Myometrial cell (primary cell): Measurements from ENCODE around the gene CD200. TPM values are rescaled to one million over a fixed set of nuclear protein-coding genes. Genes with fewer than 3 reads are reported as not detected.

Experiments used
- total RNA-seq: library from RNA; depleted of rRNA; stranded (reverse); fragments of >200 nt; gene quantifications from 2 replicates; pipeline ENCODE4 v1.2.3, GENCODE V29; 2015

The CD200 gene
- total RNA-seq = 8.7 and 8.9 TPM in 2 replicates

DNA sequence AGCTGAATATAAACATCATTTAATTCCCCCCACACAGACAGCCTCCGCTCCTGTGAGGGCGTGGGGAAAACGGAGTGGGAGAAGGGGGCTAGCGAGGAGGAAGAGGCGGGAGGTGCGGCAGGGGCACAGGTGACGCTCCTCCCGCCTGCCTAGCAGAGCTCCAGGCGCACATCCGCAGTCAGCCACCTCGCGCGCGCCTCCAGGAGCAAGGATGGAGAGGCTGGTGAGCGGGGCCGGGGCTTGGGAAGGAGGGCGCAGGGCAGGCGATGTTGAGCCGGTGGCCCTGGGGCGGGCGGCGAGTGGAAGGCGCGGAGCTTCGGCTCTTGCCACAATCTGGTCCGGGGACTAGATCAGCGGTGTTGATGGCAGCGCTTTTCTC is at the start of gene CD200:
Gene CD200 (plus strand): TSS at position 155 of the 379 bp plus-strand sequence. CDS start 57 bp downstream, at position 212.

GRCh38 chr3:112293368-112294321 is 39.3 kb upstream of the CD200 start, which contains the start of gene SLC9C1:
TSS of gene SLC9C1 (minus strand) at chr3:112294216. CDS start at chr3:112286791, 7,425 bp downstream.

Other genes starting within 250 kb of the CD200 start
- 2.1 and 2.9 TPM in 2 replicates for gene C3orf52, start 246.8 kb upstream of the CD200 start, total RNA-seq
- gene GCSAM, start 199.9 kb upstream of the CD200 start, total RNA-seq = not detected in 2 replicates
- gene SLC9C1, start 38.9 kb upstream of the CD200 start, total RNA-seq = not detected in 2 replicates
- not detected in 2 replicates for gene BTLA, start 166.3 kb downstream of the CD200 start, total RNA-seq
- 72.4 and 85.4 TPM in 2 replicates for gene ATG3, start 228.8 kb downstream of the CD200 start, total RNA-seq
- 20.2 and 38.3 TPM in 2 replicates for gene SLC35A5, start 228.9 kb downstream of the CD200 start, total RNA-seq